ENCODE data around the gene TRA2B.

TRA2B gene

DNA sequence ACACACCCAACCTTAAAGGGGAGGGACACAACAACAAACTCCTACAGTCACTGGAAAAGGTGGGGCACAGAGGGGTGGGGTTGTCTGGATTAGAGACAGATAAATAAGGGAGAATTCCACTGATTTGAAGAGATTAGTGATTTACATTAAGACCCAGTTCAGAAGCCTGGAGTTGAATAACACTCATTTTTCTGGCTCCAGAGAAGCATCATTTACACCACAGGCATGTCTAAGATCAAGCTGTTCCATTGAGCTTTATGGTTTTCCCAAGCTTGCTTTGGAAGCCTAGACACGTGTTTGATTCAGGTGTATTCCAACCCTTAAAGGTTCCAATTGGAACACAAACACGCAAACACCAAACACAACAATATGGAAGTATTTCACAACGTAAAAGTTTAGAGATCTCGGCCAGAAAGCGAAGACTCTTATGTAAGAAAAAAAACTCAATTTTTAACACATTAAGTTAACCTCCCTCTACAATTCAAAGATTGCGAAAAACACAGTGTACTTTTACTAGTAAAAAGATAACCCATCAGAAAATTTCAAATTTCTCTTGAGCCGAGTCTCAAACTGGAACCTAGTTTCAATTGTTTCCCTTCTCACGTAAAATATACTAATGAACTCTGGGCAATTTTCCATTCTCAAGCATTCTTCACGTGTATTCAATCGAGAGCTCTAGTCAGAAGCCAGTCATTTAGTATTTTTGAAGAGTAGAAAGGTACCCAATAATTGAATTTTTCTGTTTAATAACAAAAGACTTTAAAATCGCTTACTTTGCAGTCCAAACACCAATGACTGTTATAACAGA, 2.1 kb downstream of the TRA2B start:
- TF ChIP-seq, protein P1, sequence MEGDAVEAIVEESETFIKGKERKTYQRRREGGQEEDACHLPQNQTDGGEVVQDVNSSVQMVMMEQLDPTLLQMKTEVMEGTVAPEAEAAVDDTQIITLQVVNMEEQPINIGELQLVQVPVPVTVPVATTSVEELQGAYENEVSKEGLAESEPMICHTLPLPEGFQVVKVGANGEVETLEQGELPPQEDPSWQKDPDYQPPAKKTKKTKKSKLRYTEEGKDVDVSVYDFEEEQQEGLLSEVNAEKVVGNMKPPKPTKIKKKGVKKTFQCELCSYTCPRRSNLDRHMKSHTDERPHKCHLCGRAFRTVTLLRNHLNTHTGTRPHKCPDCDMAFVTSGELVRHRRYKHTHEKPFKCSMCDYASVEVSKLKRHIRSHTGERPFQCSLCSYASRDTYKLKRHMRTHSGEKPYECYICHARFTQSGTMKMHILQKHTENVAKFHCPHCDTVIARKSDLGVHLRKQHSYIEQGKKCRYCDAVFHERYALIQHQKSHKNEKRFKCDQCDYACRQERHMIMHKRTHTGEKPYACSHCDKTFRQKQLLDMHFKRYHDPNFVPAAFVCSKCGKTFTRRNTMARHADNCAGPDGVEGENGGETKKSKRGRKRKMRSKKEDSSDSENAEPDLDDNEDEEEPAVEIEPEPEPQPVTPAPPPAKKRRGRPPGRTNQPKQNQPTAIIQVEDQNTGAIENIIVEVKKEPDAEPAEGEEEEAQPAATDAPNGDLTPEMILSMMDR (IDR thresholded peaks at IDR 0.05; ENCODE audit: extremely low read depth, insufficient read depth, missing control alignments): no peak
- no peak for DNase-seq (ENCODE audit: low spot score)
- in situ Hi-C loops (cut with MboI; ENCODE audit: low pct_unique_long_range_greater_than_20kb, low sequenced_read_pairs, unreplicated experiment): no loop called here

DNA sequence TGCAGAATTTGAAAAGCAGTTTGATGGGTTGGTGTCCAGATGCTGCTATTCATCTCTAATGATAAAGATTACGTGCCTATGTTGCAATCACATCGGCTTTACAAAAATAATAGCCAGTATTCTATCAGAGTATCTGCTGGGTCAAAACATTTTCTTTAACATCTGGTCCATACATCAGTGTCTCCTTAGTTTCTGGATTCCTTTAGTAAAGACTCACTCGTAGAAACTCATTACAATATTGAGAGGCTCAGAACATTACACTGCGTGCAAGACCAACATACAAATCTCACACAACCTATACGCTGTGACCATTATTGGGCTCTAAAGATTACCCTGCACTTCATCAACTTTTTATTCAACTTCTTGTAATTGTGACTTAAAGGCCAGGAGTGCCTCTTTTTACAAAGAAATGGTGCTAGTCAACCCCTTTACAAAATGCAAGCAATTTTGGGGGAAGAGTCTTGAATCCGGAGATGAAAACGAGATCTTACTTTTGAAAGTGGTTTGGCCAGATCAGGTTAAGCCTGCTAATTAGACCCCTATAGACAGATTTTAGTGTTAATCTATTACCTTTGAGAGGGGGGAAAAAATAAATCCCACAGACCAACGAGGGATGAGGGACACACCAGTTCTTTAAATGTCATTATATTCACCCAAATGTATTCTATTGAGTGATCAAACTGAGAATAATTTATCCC, 2.9 kb downstream of the TRA2B start:
- in situ Hi-C loops (cut with MboI; ENCODE audit: low pct_unique_long_range_greater_than_20kb, low sequenced_read_pairs, unreplicated experiment): no loop called here

DNA sequence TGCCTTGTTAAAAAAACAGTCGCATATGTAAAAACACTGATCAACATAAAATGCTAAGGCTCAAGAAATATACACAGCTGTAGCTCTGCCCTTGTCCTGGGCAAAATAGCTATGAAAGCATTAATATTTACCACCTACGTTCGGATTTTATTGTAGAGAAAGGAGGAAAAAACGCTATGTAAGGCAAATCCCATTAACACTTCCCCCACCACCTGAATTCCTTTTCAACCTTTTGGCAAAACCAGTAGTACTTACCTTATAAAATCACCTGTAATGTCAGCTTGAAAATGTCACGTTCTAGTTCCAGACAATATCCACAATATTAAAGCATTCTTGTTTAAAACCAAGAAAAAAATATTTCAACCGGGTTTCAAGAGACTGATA, 3.6 kb downstream of the TRA2B start:
- TF ChIP-seq, protein P1 (IDR thresholded peaks at IDR 0.05; ENCODE audit: extremely low read depth, insufficient read depth, missing control alignments): no peak
- no peak for DNase-seq (ENCODE audit: low spot score)
- in situ Hi-C loops (cut with MboI; ENCODE audit: low pct_unique_long_range_greater_than_20kb, low sequenced_read_pairs, unreplicated experiment): no loop called here

More for the DNA sequence above, 2.9 kb downstream of the TRA2B start:
- TF ChIP-seq, protein P1 (IDR thresholded peaks at IDR 0.05; ENCODE audit: extremely low read depth, insufficient read depth, missing control alignments): no peak
- no peak for DNase-seq (ENCODE audit: low spot score)

DNA sequence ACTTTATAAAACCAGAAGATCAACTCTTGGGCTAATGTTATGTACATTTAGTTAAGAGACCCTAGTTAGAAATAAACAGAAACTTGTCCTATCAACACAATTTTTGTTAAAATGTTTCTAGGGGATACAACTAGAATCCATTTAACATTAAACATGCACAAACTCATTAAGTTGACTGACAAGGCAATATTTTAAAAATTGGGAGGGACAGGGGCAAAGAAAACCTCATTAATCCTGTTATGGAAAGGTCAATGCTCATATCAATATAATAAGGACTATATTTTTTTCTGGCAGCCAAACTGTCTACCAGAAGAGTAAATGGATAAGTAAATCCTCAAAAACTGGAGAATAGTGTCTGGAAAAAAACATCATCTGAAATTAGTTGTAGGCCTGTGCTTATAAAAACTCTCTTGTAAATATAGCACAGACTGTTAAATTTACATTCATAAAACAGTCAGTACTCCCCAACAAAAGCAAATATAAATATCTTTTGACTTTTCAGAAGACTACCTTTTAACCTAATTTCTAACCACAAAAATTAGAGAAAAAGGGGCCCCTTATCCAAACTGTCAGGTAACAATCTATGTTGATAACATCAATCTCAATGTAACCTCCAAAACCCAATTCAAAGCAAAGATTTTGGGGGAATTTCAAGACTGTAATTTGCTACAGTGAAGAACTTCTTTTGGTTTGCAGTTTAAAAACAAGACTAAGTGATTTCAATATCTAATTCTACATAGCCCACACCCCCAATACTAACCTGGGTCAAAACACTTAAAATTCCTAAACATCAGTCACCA, 4.2 kb downstream of the TRA2B start:
- in situ Hi-C loops (cut with MboI; ENCODE audit: low pct_unique_long_range_greater_than_20kb, low sequenced_read_pairs, unreplicated experiment): no loop called here
- TF ChIP-seq, protein P1 (IDR thresholded peaks at IDR 0.05; ENCODE audit: extremely low read depth, insufficient read depth, missing control alignments): no peak
- DNase-seq (ENCODE audit: low spot score): no peak

DNA sequence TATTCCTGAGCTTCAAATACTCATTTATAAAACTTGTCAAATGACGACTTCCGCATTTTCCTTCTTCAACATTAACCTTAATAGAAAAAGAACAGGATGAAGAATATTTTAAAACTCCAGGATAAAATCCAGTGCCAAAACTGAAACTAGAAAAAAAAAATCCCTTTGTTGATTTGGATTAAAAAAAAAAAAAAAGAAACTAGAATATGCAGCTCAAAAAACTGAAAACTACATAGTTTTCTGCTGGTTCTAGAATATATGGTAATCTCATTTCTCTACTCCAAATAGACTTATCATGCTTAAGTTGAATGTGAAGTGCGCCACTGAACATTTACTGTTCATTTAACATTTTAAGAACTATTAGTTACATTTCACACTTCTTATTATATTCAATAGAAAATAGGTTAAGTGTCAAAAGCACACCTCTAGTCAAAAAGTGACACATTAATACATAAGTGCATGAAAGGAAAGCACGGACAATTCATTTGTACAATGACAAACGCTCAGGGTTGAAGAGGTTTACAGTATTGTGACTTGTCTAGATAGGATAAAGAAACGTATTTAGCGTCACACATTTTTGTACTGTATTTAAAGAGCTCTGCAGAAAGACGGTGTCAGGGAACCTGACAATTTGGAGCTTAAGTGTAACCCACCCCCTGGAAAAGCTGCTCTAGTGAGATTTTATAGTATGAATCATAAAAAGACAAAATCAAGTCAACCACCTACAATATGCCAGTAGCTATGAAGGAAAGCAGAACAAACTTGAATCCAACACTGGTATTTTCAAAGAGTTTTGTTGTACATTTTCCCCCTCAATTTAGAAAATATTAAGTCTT, 5.8 kb downstream of the TRA2B start:
- TF ChIP-seq, protein P1 (IDR thresholded peaks at IDR 0.05; ENCODE audit: extremely low read depth, insufficient read depth, missing control alignments): no peak
- in situ Hi-C loops (cut with MboI; ENCODE audit: low pct_unique_long_range_greater_than_20kb, low sequenced_read_pairs, unreplicated experiment): no loop called here
- no peak for DNase-seq (ENCODE audit: low spot score)
